Right lung (tissue), 5 donors: ENCODE data around the gene BBS1. TPM values are rescaled to one million over a fixed set of nuclear protein-coding genes. Genes with fewer than 3 reads are reported as not detected.

ENCODE experiments used
- DNase-seq, 2 donors: peaks; one replicate each; pipeline ENCODE4 v3.0.0-alpha.2; 2013
- polyA plus RNA-seq, 5 donors: library from polyadenylated mRNA; unstranded; fragments of 120-200 nt; gene quantifications; one replicate each; pipeline versions ENCODE4 v1.2.1 to v1.2.3, GENCODE V29; 2013; ENCODE audit warnings: inconsistent platforms in 1 of 5, low replicate concordance in 1 of 5; ENCODE audit not compliant: insufficient read length in 5 of 5, insufficient read depth in 1 of 5

The BBS1 gene
- polyA plus RNA-seq, 5 donors = 54.5 to 80.1 (median 58.5) TPM

DNA sequence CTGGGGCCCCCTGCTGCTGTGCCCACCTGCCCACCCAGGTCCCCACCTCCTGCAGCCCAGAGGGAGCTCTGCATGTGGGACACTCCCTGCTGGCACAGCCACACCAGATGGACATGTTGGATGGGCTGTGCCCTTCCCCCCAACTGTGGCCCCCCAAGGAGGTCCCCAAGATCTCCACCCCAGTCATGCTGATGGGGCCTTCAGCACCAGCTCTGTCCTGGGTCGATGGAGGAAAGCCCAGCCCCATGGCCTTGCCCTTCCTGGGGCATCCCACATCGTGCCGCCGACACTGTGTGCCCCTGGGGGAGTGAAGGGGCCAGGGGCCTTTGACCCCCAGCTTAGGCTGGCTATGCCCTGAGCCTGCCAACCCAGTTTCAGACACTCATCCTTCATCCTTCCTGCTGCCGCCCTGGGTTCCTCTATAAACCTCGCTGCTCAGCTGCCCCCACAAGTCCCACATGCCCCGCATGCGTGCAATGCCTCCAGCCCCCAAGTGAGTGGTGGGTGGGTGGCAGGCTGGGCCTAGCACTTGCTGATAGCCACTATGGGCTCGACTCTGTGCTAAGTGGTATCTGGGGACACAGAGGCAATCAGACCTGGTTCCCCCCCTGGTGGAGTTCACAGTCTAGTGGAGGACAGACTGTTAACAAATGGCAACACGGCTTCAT lies 34.1 kb upstream of the BBS1 start:
- no peak for DNase-seq

DNA sequence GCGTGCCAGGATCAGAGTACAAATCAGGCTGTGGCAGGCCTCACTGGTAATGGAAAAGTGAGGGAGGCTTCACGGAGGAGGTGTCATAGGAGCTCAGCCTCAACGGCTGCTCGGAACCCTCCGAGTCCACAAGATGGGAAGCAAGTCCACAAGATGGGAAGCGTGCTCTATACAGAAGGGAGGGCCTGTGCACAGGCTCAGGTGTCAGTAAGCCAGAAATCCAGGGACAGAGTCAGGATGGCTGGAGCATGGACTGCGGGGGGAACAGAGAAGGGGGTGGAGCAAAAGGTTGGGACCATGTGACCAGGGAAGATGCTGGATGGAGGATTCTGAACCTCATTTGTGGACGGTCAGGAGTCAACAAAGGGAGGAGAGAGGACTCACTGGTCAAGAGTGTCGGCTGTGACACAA lies 33.6 kb upstream of the BBS1 start:
- no peak for DNase-seq

DNA sequence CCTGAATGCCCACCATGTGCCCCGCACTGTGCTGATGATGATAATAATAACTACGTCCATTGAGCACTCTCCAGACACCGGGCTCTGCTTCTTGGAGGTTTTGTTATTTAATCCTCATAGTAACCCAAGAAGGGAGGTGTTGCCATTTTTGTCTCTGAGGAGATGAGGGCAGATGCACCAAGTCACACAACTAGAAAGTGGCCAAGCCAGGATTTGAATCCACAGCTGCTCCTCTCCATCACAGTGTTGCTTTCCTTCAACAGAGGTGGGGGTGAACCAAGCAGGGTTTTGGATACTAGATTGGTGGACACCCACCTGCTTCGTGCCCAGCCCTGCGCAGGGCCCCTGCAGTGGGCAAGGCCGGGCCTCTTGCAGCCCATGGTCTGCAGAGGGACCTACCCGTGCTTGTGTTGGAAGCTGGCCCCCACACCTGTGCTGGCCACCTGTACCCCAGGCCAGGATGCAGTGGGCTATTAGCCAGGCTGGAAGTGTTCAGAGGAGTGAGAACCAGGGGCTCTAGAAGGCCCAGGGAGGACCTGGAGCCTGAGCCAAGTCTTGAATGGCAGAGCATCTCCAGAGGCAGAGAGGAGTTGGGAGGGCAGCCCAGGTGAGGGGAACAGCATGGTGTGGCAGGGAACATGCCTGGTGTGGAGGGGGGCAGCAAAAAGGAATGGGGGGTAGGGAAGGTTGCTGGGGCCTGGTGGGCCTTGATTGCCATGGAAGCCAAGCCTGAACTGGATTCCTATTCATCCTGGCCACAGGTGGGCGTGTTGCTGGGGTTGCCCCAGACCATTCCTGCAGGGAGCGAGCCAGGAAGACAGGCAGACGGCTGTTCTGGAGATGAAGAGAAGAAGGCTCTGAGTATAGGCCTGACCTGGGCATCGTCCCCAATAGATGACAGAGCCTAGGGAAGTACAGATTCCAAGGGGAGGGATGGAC lies 32.9 kb upstream of the BBS1 start:
- no peak for DNase-seq

DNA sequence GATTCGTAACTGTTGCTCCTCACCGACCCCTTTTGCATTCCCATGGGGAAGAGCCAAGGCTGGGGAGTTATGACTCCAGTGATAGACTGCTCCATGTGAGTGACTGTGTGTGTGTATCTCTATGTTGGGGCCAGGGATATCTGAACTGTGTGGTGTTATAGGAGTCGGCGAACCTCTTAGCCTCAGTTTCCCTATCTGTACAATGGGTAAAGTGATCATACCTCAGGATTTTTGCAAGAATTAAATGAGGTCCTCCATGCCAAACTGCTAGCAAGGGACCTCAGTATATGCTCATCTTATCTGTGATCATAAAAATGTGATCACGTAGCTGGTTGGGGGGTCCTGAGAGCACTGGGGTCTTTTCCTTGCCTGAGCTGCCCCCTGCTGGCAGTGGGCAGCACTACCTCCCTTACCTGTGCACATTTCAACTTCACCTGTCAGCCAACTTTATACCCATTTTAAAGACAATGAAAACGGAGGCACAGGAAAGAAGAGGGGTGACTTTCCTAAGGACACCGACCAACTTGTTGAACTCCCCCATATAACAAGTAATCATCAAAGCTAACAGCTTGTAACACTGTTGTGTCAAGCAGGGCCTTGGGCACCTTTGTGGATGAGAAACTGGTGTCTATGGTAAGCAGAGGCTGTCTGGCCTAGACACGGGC lies 31.6 kb upstream of the BBS1 start:
- peak in 1 of 2 donors; percentile 14 for DNase-seq

DNA sequence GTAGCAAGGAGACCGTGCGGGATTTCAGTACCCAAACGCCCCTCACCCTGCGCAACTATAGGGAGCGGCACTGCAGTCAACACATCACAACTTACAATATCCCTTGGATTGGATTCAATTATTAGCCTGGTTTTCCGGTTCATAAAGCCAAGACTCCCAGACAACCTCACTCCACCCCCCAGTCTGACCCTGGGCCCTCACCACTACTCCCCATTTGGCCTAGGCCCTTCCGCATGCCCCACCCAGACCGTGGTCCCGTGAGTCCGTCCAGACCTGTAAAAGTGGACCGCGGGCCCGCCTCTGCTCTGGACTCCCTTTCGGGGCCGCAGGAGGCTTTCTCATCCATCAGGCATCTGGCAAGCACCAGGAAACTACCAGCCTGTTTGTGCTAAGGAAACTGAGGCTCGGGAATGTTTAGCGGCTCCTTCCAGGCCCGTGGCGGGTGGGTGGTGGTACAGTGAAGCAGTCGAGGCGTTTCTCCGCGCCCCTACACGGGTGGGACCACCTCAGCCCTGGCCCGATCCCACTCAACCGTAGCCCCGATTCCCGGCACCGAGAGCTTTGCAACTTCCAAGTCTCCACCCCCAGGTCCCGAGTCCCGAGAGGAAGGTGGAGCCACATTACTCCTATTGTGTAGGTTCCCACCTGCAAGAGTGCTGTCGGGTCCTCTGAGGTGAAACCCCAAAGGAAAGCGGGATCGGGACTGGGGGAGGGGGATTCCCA lies 30.9 kb upstream of the BBS1 start:
- peak; percentile 23 to 27 for DNase-seq

DNA sequence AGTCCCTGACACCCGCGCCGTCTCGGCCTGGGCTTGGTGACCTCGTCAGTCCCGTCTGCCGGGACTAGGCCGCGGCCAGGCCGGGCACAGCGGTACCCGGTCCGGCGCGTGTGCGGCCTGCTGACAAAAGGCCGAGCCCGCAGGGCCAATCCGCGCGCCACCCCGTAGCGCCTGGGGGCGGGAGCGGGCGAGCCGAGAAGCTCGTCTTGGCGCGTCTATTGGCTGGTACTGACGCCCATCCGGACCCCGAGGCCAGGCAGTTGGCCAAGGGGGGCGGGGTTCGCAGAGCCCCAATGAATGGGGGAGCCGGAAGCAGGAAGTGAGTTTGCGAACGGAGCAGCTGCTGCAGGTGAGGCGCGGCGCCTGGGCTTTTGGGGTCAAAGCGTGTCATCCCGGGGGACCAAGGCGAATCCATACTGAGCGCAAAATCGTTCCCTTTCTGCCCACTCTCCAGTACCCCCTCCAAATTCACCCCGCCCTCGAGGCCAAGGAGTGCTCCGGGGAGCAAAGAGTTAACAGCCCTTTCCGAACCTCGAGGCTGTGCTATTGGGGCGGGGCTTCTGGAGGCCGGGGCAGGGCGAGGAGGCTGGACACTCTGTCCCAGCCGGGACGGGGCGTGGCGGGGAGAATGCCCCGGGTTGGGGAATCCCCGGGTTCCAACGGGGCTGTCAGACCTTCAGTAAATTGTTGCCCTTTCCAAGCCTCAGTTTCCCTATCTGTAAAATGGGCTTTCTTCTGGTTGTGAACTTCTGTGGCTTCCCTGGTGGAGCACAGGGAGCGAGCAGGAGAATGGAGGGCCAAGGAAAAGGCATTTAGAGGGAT lies 30.1 kb upstream of the BBS1 start, which contains the start of gene DPP3:
Gene DPP3, plus strand, starts transcription at position 318 of the 822 bp plus-strand sequence. CDS start 1,767 bp downstream, outside the sequence.
- DNase-seq = peak; percentile 96

DNA sequence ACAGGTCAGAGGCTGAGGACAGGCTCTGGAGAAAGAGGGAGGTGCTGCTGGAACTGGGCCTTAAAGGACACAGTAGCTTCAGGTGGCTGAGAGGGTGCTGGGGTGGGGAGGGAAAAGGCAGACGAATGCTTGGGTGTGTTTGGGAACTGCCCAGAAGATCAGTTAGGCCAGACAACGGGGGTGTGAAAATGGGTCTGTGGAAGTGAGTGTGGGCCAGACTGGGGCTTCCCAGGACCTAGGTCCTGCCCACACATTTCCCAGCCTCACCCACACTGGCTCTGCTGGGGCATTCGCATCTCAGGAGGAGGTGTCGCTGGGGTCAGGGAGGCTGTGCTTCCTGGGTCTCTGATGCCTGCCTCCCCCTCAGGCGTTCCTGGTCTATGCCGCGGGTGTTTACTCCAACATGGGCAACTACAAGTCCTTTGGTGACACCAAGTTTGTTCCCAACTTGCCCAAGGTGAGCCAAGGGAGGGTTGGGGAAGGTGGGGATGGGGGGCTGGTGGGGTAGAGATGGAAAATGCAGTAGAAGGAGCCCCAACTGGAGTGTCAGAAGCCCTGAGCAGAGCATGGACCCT lies 25.5 kb upstream of the BBS1 start:
- no peak for DNase-seq

DNA sequence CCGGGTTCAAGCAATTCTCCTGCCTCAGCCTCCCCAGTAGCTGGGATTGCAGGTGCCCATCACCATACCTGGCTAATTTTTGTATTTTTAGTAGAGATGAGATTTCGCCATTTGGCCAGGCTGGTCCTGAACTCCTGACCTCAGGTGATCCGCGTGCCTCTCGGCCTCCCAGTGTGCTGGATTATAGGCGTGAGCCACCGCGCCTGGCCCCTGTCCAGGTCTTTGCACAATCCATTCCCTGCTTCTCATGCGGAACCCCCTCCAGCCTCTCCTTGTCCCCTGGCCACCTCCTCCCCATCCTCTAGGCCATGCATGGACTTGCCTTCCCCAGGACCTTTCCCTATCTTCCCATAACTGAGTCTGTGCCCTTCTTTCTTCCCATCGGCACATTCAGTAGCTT lies 21.5 kb upstream of the BBS1 start:
- no peak for DNase-seq

DNA sequence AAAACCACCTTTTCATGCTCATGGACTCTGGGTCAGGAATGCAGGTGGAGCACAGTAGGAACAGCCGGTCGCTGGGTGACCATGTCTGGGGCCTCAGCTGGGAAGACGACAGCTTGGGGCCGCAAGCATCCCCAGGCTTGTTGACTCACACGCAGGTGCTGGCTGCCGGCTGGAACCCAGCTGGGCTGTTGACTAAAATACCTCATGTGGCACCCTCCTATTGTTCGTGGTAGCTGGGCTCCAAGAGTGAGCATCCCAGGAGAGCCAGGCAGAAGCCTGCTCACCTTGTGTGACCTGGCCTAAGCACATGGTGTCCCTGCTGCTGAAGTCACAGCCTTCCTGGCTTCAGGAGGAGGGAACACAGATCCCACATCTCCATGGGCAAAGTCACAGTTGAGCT lies 20.8 kb upstream of the BBS1 start:
- no peak for DNase-seq

DNA sequence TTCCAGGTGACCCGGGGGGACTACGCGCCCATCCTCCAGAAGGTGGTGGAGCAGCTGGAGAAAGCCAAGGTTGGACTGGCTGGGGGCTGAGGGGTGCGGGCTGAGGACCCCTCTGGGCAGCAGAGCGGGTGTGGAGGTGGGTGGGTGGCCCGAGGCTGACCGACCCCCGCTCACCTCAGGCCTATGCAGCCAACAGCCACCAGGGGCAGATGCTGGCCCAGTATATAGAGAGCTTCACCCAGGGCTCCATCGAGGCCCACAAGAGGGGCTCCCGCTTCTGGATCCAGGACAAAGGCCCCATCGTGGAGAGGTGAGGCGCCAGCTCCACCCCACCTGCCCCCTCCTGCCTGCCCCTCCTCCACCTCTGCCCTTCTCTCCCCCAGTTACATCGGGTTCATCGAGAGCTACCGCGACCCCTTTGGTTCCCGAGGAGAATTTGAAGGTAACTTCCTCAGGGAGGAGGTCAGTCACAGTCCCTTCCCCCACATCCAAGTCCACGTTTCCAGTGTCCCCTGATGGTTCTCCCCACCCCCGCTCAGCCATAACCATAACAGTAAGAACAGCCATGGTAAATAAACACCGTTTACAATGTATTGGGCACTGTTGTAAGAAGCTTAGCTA lies 19.0 kb upstream of the BBS1 start:
- DNase-seq = no peak

DNA sequence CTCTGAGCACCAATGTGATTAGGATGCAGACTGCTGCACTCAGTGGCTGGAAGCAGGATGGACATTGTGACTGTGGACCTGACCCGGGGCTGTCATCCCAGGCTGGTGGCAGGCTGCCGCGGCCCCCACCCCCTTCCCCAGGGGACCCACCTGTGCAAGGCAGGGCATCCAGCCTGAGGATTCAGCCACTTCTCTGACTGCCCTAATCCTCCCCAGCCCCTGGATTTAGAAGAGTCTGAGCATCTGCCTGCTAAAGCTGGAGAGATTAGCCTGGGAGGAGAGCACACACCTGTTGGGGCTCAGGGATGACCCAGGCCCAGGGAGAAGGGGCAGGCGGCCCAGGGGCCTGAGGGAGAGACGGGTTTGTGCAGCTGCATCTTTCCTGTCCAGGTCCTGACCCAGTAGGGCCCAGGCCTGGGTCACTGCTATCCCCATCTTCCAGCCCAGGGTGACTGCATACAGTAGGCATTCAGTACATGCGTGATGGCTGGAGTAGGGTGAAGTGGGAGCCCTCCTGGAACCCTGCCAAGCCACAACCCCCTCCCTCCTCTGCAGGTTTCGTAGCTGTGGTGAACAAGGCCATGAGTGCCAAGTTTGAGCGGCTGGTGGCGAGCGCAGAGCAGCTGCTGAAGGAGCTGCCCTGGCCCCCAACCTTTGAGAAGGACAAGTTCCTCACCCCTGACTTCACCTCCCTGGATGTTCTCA lies 18.1 kb upstream of the BBS1 start:
- no peak for DNase-seq

DNA sequence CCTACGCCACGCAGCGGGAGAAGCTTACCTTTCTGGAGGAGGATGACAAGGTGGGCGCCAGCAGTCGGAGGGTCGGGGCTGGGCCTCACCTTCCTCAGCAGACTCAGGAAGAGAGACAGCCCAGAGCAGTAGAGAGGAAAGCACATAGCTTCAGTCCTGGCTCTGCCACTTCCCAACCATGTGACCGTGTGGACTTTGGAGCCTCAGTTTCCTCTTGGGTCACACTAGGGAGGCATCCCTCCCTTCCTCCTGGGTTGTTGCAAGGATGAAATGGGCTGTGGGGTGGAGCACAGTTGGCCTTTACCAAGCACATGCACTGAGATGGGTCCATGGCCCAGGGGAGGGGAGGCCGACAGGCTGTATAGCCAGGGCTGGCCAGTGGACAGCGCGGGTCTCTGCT lies 17.3 kb upstream of the BBS1 start:
- DNase-seq = no peak

DNA sequence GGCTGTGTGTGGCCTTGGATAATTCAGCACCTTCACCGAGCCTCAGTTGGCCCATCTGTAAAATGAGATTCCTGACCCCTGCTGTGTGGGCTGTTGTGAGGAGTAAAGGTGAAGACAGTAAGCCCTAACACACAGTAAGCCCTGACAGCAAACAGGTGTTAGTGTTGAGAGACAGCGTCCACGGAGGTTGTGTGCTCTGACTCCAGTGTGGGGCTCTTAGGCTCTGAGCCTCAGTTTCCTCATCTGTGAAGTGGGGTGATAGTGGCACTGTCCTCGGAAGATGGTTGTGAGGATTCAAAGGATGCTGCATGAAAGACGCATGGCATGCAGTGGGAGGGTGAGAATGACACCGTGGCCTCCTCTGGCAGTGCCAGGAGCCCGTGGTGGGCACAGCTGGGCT lies 16.0 kb upstream of the BBS1 start:
- no peak for DNase-seq

DNA sequence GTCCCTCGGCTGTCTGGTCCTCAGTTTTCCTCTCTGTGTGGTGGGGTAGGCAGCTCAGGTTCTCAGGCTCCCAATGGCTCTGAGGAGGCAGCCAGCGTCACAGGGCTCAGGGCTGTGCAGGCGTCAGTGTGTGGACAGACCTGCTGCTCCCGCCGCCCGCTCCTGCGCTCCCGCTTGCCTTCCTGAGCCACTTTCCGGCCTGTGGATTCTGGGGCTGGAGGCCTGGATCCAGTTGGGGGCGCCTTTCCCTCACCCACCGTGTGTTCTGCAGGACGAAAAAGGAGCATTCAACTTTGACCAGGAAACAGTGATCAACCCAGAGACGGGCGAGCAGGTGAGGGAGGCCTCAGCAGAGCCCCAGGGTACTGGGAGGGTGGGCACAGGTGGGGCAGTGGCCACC lies 15.5 kb upstream of the BBS1 start:
- no peak for DNase-seq

DNA sequence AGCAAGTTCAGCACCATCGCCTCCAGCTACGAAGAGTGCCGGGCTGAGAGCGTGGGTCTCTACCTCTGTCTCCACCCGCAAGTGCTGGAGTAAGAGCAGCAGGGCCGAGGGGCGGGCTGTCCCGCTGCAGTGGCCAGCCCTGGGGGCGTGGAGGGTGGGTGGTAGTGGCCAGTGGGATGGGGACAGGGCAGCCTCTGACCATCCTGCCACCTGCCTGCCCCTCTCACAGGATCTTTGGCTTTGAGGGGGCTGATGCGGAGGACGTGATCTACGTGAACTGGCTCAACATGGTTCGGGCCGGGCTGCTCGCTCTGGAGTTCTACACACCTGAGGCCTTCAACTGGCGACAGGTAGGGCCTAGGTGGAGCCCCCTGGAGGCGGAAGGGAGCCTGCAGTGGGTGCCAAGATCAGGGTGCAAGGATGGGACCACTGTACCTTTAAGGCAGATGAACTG lies 15.0 kb upstream of the BBS1 start:
- no peak for DNase-seq

DNA sequence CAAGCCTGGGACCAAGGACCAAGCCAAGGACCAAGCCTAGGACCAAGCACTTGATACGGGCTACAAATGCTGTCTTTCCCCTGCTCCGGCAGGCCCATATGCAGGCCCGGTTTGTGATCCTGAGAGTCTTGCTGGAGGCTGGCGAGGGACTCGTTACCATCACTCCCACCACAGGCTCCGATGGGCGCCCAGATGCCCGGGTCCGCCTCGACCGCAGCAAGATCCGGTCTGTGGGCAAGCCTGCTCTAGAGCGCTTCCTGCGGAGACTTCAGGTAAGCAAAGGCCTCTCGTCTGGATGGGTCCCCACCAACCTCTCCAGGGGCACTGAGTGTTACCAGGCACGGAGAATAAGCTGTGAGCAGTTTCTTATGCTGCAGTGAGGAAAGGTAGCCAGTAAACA lies 13.2 kb upstream of the BBS1 start:
- no peak for DNase-seq

DNA sequence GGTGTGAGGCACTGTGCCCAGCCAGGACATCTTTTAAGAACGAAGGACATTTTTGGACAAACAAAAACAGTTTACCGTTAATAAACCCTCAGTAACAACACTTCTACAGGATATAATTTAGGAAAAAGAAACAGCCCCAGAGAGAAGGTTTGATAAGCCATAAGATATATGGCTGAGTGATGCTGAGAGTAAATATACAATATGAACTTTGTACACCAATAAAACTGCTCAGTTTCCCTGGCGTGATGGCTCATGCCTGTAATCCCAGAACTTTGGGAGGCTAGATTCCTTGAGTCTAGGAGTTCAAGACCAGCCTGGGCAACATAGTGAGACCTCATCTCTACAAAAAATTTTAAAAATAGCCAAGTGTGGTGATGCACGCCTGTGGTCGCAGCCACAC lies 11.9 kb upstream of the BBS1 start:
- no peak for DNase-seq

DNA sequence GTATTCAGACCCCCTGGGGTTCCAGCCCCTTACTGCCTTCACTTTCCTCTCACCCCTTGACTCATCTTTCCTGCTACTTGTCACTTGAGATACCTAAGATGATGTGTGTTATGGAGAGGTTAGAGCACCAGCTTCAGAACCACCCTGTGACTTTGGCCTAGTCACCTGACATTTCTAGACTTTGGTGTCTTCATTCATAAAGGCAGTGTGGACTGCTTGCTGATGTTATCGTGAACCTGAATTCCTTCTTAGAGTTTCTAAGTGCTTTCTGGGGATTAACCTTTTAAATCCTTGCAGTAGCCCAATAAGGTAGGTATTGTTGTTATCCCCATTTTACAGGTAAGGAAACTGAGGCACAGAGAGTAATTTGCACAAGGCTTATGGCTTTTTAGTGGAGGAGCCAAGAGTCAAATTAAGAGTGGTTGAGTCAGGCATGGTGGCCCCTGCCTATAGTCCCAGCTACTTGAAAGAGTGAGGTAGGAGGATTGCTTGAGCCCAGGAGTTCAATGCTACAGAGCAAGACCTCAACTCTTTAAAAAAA lies 5.1 kb upstream of the BBS1 start:
- DNase-seq = no peak

DNA sequence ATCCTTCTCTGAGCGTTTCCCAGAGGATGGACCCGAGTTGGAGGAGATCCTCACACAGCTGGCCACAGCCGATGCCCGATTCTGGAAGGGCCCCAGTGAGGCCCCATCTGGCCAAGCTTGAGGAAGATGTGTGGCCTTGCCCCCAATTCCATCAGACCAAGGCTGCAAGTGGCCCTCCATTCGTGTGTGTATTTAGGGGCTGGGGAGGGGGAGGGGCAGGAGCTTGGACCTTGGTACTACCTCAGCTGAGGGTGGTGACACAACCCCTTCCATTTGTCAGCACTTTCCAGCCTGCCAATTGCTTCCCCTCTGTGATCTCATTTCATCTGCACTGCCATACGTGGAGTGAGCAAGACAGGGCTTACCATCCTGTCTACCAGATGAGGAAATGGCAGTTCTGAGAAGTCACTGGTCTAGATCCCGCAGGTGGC lies 1.3 kb upstream of the BBS1 start:
- DNase-seq = no peak
